K562 (cell line): ENCODE measurements around the gene PPP1CA. TPM values are rescaled to one million over a fixed set of nuclear protein-coding genes. Genes with fewer than 3 reads are reported as not detected.

Experiments used
- CGGBP1 ChIP-seq: fragments of 250-450 bp; sonication (Bioruptor Pico); IDR thresholded peaks from 2 replicates; pipeline ENCODE4 v1.9.0; 2021; ENCODE audit warnings: mild to moderate bottlenecking
- E2F1 ChIP-seq: sonication (generic); formaldehyde crosslinking; IDR thresholded peaks from 2 replicates; pipeline ENCODE4 v1.8.1; 2023; ENCODE audit warnings: mild to moderate bottlenecking, missing genetic modification reagents, moderate library complexity
- E2F4 ChIP-seq: sonication (generic); formaldehyde crosslinking; IDR thresholded peaks from 2 replicates; pipeline ENCODE4 v1.8.0; 2022; ENCODE audit warnings: mild to moderate bottlenecking, low read depth, missing genetic modification reagents
- E2F5 ChIP-seq: sonication (generic); formaldehyde crosslinking; IDR thresholded peaks from 2 replicates; pipeline ENCODE4 v1.8.0; 2022; ENCODE audit warnings: mild to moderate bottlenecking, missing genetic modification reagents
- ELF2 ChIP-seq: fragments of 250-450 bp; sonication (Bioruptor Pico); IDR thresholded peaks from 2 replicates; pipeline ENCODE4 v1.5.0; 2021; ENCODE audit warnings: mild to moderate bottlenecking
- LARP7 ChIP-seq: fragments of 450-650 bp; IDR thresholded peaks from 2 replicates; pipeline ENCODE4 v1.6.1; 2016
- NR2F6 ChIP-seq: fragments of 450-650 bp; formaldehyde crosslinking; IDR thresholded peaks from 2 replicates; pipeline ENCODE4 v1.4.0; 2020; ENCODE audit warnings: mild to moderate bottlenecking
- ZBTB40 ChIP-seq, 2 experiments: fragments of 450-650 bp in 1 of 2; sonication (generic) in 1 of 2; formaldehyde crosslinking in 1 of 2; IDR thresholded peaks; 2 replicates each; pipeline versions ENCODE4 v1.7.1 to v1.9.0; 2016 to 2022; ENCODE audit warnings: inconsistent platforms in 1 of 2, mild to moderate bottlenecking in 1 of 2, missing genetic modification reagents in 1 of 2
- ZNF253 ChIP-seq: fragments of 250-450 bp; sonication (Bioruptor Pico); conservative IDR thresholded peaks from 2 replicates; pipeline ENCODE4 v1.6.1; 2021; ENCODE audit warnings: mild to moderate bottlenecking
- polyA plus RNA-seq, 8 experiments: library from polyadenylated mRNA; depleted of rRNA in 4 of 8; stranded (reverse) in 5 of 8; unstranded in 3 of 8; fragments of >200 nt; fragmentation: Nextera tagmentation in 2 of 8; fragmentation: Illumina TruSeq in 1 of 8; extraction: Ambion mirVana in 2 of 8; extraction: Trizol in 1 of 8; gene quantifications; 2 replicates each; pipeline versions ENCODE4 v1.2.1 to v1.2.3, GENCODE V29; 2011 to 2014; ENCODE audit warnings: inconsistent platforms in 1 of 8, missing spikeins in 1 of 8
- total RNA-seq, 7 experiments: library from RNA; depleted of rRNA in 6 of 7; stranded (reverse); fragments of >200 nt in 6 of 7; fragmentation: Illumina TruSeq in 2 of 7; extraction: Trizol in 2 of 7; gene quantifications; 2 replicates each; pipeline versions ENCODE4 v1.2.1 to v1.2.3, GENCODE V29; 2011 to 2021; ENCODE audit warnings: low replicate concordance in 1 of 7
- TF ChIP-seq, protein P1 (sequence below): fragments of 250-450 bp; sonication (Bioruptor Pico); IDR thresholded peaks from 2 replicates; pipeline ENCODE4 v1.4.0; 2020; ENCODE audit warnings: mild to moderate bottlenecking
- TF ChIP-seq, protein P2 (sequence below): fragments of 450-650 bp; formaldehyde crosslinking; IDR thresholded peaks from 2 replicates; pipeline ENCODE4 v1.4.0; 2022; ENCODE audit warnings: mild to moderate bottlenecking, moderate library complexity

Gene PPP1CA
- total and polyA plus RNA-seq, 9 of the 15 experiments (the other 6 are each of a cell fraction or from before 2014, with no cell fraction given) = 18.2 to 242 (median 188) TPM

- TF ChIP-seq, protein P1, sequence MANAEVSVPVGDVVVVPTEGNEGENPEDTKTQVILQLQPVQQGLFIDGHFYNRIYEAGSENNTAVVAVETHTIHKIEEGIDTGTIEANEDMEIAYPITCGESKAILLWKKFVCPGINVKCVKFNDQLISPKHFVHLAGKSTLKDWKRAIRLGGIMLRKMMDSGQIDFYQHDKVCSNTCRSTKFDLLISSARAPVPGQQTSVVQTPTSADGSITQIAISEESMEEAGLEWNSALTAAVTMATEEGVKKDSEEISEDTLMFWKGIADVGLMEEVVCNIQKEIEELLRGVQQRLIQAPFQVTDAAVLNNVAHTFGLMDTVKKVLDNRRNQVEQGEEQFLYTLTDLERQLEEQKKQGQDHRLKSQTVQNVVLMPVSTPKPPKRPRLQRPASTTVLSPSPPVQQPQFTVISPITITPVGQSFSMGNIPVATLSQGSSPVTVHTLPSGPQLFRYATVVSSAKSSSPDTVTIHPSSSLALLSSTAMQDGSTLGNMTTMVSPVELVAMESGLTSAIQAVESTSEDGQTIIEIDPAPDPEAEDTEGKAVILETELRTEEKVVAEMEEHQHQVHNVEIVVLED = peak; percentile 58
- TF ChIP-seq E2F5 (CRISPR knock-in tag) = no peak
- TF ChIP-seq CGGBP1 (CRISPR knock-in tag) = no peak
- TF ChIP-seq E2F4 (CRISPR knock-in tag) = no peak
- no peak for TF ChIP-seq LARP7
- TF ChIP-seq, protein P2, sequence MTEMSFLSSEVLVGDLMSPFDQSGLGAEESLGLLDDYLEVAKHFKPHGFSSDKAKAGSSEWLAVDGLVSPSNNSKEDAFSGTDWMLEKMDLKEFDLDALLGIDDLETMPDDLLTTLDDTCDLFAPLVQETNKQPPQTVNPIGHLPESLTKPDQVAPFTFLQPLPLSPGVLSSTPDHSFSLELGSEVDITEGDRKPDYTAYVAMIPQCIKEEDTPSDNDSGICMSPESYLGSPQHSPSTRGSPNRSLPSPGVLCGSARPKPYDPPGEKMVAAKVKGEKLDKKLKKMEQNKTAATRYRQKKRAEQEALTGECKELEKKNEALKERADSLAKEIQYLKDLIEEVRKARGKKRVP = no peak
- TF ChIP-seq E2F1 = no peak
- TF ChIP-seq ZNF253 = no peak
- no peak for TF ChIP-seq NR2F6
- no peak for TF ChIP-seq ELF2 (CRISPR knock-in tag)
- TF ChIP-seq ZBTB40 (IDR thresholded peaks at IDR 0.05) = no peak
- no peak for TF ChIP-seq ZBTB40 (CRISPR knock-in tag; IDR thresholded peaks at IDR 0.05)
These were observed 19.2 kb upstream of the PPP1CA start (continued) for GRCh38 chr11:67420646-67421429.
